A172 (cell line): ENCODE results near the gene MYZAP. TPM values are rescaled to one million over a fixed set of nuclear protein-coding genes. Genes with fewer than 3 reads are reported as not detected.

Experiments
- DNase-seq: peaks from one replicate; pipeline ENCODE4 v3.0.0-alpha.2; 2015; ENCODE audit warnings: low spot score
- total RNA-seq: library from RNA; depleted of rRNA; stranded (reverse); fragments of >200 nt; shearing (Covaris generic); gene quantifications from 2 replicates; pipeline ENCODE4 v1.2.3, GENCODE V29; 2014

The MYZAP gene
- total RNA-seq, 1 experiment from 2014 or later: 4.3 TPM

- DNase-seq: no peak
Measured at GRCh38 chr15:57626713-57627440, 35.2 kb downstream of the MYZAP start.

GRCh38 chr15:57631386-57632110, 39.8 kb downstream of the MYZAP start:
- DNase-seq: no peak

- no peak for DNase-seq
Measured at GRCh38 chr15:57634290-57634689, 42.6 kb downstream of the MYZAP start.

GRCh38 chr15:57635300-57635909, 43.7 kb downstream of the MYZAP start:
- DNase-seq: no peak

- no peak for DNase-seq
Measured at GRCh38 chr15:57637846-57638245, 46.1 kb downstream of the MYZAP start.

GRCh38 chr15:57639306-57639705, 47.6 kb downstream of the MYZAP start:
- no peak for DNase-seq

- DNase-seq: peak; percentile 35
Measured at GRCh38 chr15:57640930-57641682, 49.4 kb downstream of the MYZAP start.

- no peak for DNase-seq
Measured at GRCh38 chr15:57643826-57644225, 52.1 kb downstream of the MYZAP start.

GRCh38 chr15:57646087-57646486, 54.4 kb downstream of the MYZAP start:
- no peak for DNase-seq

GRCh38 chr15:57647071-57647790, 55.5 kb downstream of the MYZAP start:
- DNase-seq: no peak

- peak; percentile 60 for DNase-seq
Measured at GRCh38 chr15:57647791-57648130, 56.1 kb downstream of the MYZAP start.

GRCh38 chr15:57649138-57649537, 57.4 kb downstream of the MYZAP start:
- DNase-seq: no peak

GRCh38 chr15:57651445-57651844, 59.7 kb downstream of the MYZAP start:
- DNase-seq: no peak

GRCh38 chr15:57652481-57652880, 60.8 kb downstream of the MYZAP start:
- DNase-seq: no peak

- no peak for DNase-seq
Measured at GRCh38 chr15:57654153-57654852, 62.6 kb downstream of the MYZAP start.

- DNase-seq: no peak
Measured at GRCh38 chr15:57655053-57655452, 63.3 kb downstream of the MYZAP start.

- no peak for DNase-seq
Measured at GRCh38 chr15:57655809-57656208, 64.1 kb downstream of the MYZAP start.

GRCh38 chr15:57656434-57656833, 64.7 kb downstream of the MYZAP start:
- no peak for DNase-seq

- DNase-seq: no peak
Measured at GRCh38 chr15:57657619-57658018, 65.9 kb downstream of the MYZAP start.

GRCh38 chr15:57662091-57662744, 70.5 kb downstream of the MYZAP start:
- no peak for DNase-seq
